GM23338 (cell line): ENCODE data around the gene GALNT9. TPM values are rescaled to one million over a fixed set of nuclear protein-coding genes. Genes with fewer than 3 reads are reported as not detected.

Experiments used
- ATAC-seq: fragments of 200-7000 bp; cut with Tn5 transposase; 3 replicates; pipeline ENCODE4 v1.9.1; 2020
- DNase-seq: peaks from one replicate; pipeline ENCODE4 v3.0.0-alpha.2; 2015; ENCODE audit warnings: low spot score
- H2AFZ ChIP-seq: fragments of 200-600 bp; sonication (generic); 2 replicates; pipeline ENCODE4 v1.8.0; 2016; ENCODE audit warnings: antibody characterized with exemption, mild to moderate bottlenecking, moderate library complexity
- H3F3A ChIP-seq: fragments of 200-600 bp; sonication (generic); replicated peaks from 2 replicates; pipeline ENCODE4 v1.8.0; 2017; ENCODE audit warnings: antibody characterized with exemption, mixed run types, low read depth
- H3K27ac ChIP-seq: fragments of 200-600 bp; sonication (generic); 2 replicates; pipeline ENCODE4 v1.6.1; 2016; ENCODE audit warnings: low read depth
- H3K27me3 ChIP-seq: fragments of 200-600 bp; sonication (generic); 2 replicates; pipeline ENCODE4 v1.8.0; 2016; ENCODE audit warnings: mild to moderate bottlenecking, mixed run types, moderate library complexity; ENCODE audit not compliant: insufficient read depth
- H3K36me3 ChIP-seq: fragments of 200-600 bp; sonication (generic); 2 replicates; pipeline ENCODE4 v1.8.0; 2016; ENCODE audit warnings: mild to moderate bottlenecking; ENCODE audit not compliant: insufficient read depth
- H3K4me1 ChIP-seq: fragments of 200-600 bp; sonication (generic); 2 replicates; pipeline ENCODE4 v1.8.0; 2016; ENCODE audit warnings: mild to moderate bottlenecking, moderate library complexity; ENCODE audit not compliant: insufficient read depth
- H3K4me2 ChIP-seq: fragments of 200-600 bp; sonication (generic); 2 replicates; pipeline ENCODE4 v1.7.1; 2017; ENCODE audit warnings: mixed run types
- H3K4me3 ChIP-seq: fragments of 200-600 bp; sonication (generic); 2 replicates; pipeline ENCODE4 v1.6.1; 2016; ENCODE audit warnings: mixed run types
- H3K79me2 ChIP-seq: fragments of 200-600 bp; sonication (generic); replicated peaks from 2 replicates; pipeline ENCODE4 v1.8.0; 2017; ENCODE audit warnings: mild to moderate bottlenecking; ENCODE audit not compliant: insufficient read depth
- H3K9me2 ChIP-seq: fragments of 200-600 bp; sonication (generic); 2 replicates; pipeline ENCODE4 v1.8.0; 2017; ENCODE audit not compliant: insufficient read depth
- H4K20me1 ChIP-seq: fragments of 200-600 bp; sonication (generic); replicated peaks from 2 replicates; pipeline ENCODE4 v1.8.0; 2017; ENCODE audit warnings: mild to moderate bottlenecking; ENCODE audit not compliant: insufficient read depth
- H3K27ac Mint-ChIP-seq: 2 replicates; pipeline ENCODE4 v1.8.0; 2020; ENCODE audit warnings: inconsistent platforms, mild to moderate bottlenecking, moderate library complexity, mixed read lengths
- H3K27me3 Mint-ChIP-seq: 3 replicates; pipeline ENCODE4 v1.8.0; 2022; ENCODE audit warnings: low read depth, mild to moderate bottlenecking, moderate library complexity, mixed read lengths, inconsistent platforms; ENCODE audit not compliant: insufficient read depth, poor library complexity
- H3K36me3 Mint-ChIP-seq: 3 replicates; pipeline ENCODE4 v1.8.0; 2021; ENCODE audit warnings: low read depth, mild to moderate bottlenecking, inconsistent platforms, moderate library complexity, mixed read lengths
- H3K4me1 Mint-ChIP-seq: 3 replicates; pipeline ENCODE4 v1.8.0; 2020; ENCODE audit warnings: mild to moderate bottlenecking, inconsistent platforms, mixed read lengths
- H3K4me3 Mint-ChIP-seq: 3 replicates; pipeline ENCODE4 v1.8.0; 2021; ENCODE audit warnings: moderate library complexity, mild to moderate bottlenecking, inconsistent platforms, mixed read lengths
- H3K9me3 Mint-ChIP-seq: 3 replicates; pipeline ENCODE4 v1.8.0; 2020; ENCODE audit warnings: moderate library complexity, mild to moderate bottlenecking, inconsistent platforms, mixed read lengths
- EZH2 ChIP-seq: fragments of 200-600 bp; sonication (generic); IDR thresholded peaks from one replicate; pipeline ENCODE4 v1.8.0; 2017; ENCODE audit warnings: antibody characterized with exemption, mild to moderate bottlenecking, low read depth; ENCODE audit not compliant: unreplicated experiment
- EZH2phosphoT487 ChIP-seq: fragments of 200-600 bp; sonication (generic); IDR thresholded peaks from one replicate; pipeline ENCODE4 v1.8.1; 2018; ENCODE audit warnings: antibody characterized with exemption; ENCODE audit not compliant: unreplicated experiment
- NANOG ChIP-seq: IDR thresholded peaks from 2 replicates; pipeline ENCODE4 v1.6.1; 2016; ENCODE audit warnings: antibody characterized with exemption, borderline replicate concordance
- POLR2AphosphoS5 ChIP-seq: IDR thresholded peaks from 2 replicates; pipeline ENCODE4 v1.6.1; 2016; ENCODE audit warnings: antibody characterized with exemption, low read depth
- STAT1 ChIP-seq: IDR thresholded peaks from one replicate; pipeline ENCODE4 v1.6.1; 2016; ENCODE audit warnings: antibody characterized with exemption; ENCODE audit not compliant: unreplicated experiment
- ZNF331 ChIP-seq: fragments of 250-450 bp; sonication (Bioruptor Pico); IDR thresholded peaks from 2 replicates; pipeline ENCODE4 v1.5.0; 2020; ENCODE audit warnings: low read depth, mild to moderate bottlenecking, moderate library complexity
- ZNF462 ChIP-seq: fragments of 250-450 bp; sonication (Bioruptor Pico); IDR thresholded peaks from 2 replicates; pipeline ENCODE4 v1.5.0; 2020; ENCODE audit warnings: mild to moderate bottlenecking, moderate library complexity
- polyA plus RNA-seq: library from polyadenylated mRNA; unstranded; fragments of >200 nt; fragmentation: Nextera tagmentation; extraction: Ambion mirVana; gene quantifications from 2 replicates; pipeline ENCODE4 v1.2.1, GENCODE V29; 2016
- total RNA-seq: library from RNA; depleted of rRNA; stranded (reverse); fragments of >200 nt; shearing (Covaris generic); gene quantifications from 2 replicates; pipeline ENCODE4 v1.2.3, GENCODE V29; 2014
- TF ChIP-seq, protein P1 (sequence below), 2 experiments: fragments of 200-600 bp in 1 of 2; sonication (generic) in 1 of 2; conservative IDR thresholded peaks; 2 replicates each; pipeline versions ENCODE4 v1.5.1 to v1.6.1; 2016 to 2017; ENCODE audit warnings: antibody characterized with exemption in 2 of 2, low read depth in 2 of 2, mild to moderate bottlenecking in 2 of 2, moderate library complexity in 1 of 2
- TF ChIP-seq, protein P2 (sequence below): IDR thresholded peaks from 2 replicates; pipeline ENCODE4 v1.6.1; 2016; ENCODE audit warnings: antibody characterized with exemption

Gene GALNT9
- total and polyA plus RNA-seq, 2 experiments from 2014 or later, result 0.81 to 2.5 TPM

- no peak for DNase-seq
- Histone ChIP-seq H3K4me1 (no peaks in the 10 kb centered on the region), H3K4me2 (no peak overlapping the region)
These were observed 7.9 kb downstream of the GALNT9 start for GRCh38 chr12:132321321-132322118.

More at GRCh38 chr12:132321321-132322118, 7.9 kb downstream of the GALNT9 start:
- Histone ChIP-seq H3F3A (no peaks in the 10 kb centered on the region), H3K4me3 (no peak overlapping the region), H3K9me2 (no peaks in the 10 kb centered on the region), H4K20me1 (no peaks in the 10 kb centered on the region), H3K36me3 (no peaks in the 10 kb centered on the region), H3K79me2 (no peaks in the 10 kb centered on the region), H3K27ac (no peak overlapping the region), H2AFZ (no peak overlapping the region), H3K27me3 (no peaks in the 10 kb centered on the region)
- TF ChIP-seq, protein P1, sequence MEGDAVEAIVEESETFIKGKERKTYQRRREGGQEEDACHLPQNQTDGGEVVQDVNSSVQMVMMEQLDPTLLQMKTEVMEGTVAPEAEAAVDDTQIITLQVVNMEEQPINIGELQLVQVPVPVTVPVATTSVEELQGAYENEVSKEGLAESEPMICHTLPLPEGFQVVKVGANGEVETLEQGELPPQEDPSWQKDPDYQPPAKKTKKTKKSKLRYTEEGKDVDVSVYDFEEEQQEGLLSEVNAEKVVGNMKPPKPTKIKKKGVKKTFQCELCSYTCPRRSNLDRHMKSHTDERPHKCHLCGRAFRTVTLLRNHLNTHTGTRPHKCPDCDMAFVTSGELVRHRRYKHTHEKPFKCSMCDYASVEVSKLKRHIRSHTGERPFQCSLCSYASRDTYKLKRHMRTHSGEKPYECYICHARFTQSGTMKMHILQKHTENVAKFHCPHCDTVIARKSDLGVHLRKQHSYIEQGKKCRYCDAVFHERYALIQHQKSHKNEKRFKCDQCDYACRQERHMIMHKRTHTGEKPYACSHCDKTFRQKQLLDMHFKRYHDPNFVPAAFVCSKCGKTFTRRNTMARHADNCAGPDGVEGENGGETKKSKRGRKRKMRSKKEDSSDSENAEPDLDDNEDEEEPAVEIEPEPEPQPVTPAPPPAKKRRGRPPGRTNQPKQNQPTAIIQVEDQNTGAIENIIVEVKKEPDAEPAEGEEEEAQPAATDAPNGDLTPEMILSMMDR (conservative IDR thresholded peaks at IDR 0.05; ENCODE audit: low read depth in 2 of 2), result no peak
- TF ChIP-seq ZNF462 (CRISPR knock-in tag) (no peak), NANOG (no peak), EZH2 (no peak), STAT1 (no peak), ZNF331 (CRISPR knock-in tag) (no peak), EZH2phosphoT487 (no peak), POLR2AphosphoS5 (no peak)
- TF ChIP-seq, protein P2, sequence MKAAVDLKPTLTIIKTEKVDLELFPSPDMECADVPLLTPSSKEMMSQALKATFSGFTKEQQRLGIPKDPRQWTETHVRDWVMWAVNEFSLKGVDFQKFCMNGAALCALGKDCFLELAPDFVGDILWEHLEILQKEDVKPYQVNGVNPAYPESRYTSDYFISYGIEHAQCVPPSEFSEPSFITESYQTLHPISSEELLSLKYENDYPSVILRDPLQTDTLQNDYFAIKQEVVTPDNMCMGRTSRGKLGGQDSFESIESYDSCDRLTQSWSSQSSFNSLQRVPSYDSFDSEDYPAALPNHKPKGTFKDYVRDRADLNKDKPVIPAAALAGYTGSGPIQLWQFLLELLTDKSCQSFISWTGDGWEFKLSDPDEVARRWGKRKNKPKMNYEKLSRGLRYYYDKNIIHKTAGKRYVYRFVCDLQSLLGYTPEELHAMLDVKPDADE, result no peak
- no peak overlapping the region for H3K27ac Mint-ChIP-seq
- H3K4me1 Mint-ChIP-seq, result peaks cover 8% of the 10 kb centered on the region
- H3K27me3 Mint-ChIP-seq, result peaks cover 19% of the 10 kb centered on the region
- H3K36me3 Mint-ChIP-seq, result no peaks in the 10 kb centered on the region
- no peak for ATAC-seq
- H3K4me3 Mint-ChIP-seq, result no peak overlapping the region
- no peaks in the 10 kb centered on the region for H3K9me3 Mint-ChIP-seq
